WTC11 (cell line): ENCODE data around the gene TMEM178B. TPM values are rescaled to one million over a fixed set of nuclear protein-coding genes. Genes with fewer than 3 reads are reported as not detected.

Source experiments
- ATAC-seq: fragments of 200-7000 bp; cut with Tn5 transposase; 2 replicates; pipeline ENCODE4 v1.10.0; 2021; ENCODE audit warnings: mild to moderate bottlenecking, moderate library complexity
- CTCF ChIA-PET: fragments of 300-600 bp; sonication (Branson Sonifier 250); formaldehyde crosslinking; loops from one replicate; lab custom pipeline; 2021; ENCODE audit warnings: antibody characterized with exemption; lab: Charles Lee
- POLR2A ChIA-PET: fragments of 350-600 bp; sonication (Branson Sonifier 250); formaldehyde crosslinking; loops from one replicate; lab custom pipeline; 2021; ENCODE audit warnings: antibody characterized with exemption; lab: Charles Lee
- DNase-seq: peaks from one replicate; pipeline ENCODE4 v3.0.0; 2021; ENCODE audit warnings: low spot score
- H3K27ac Mint-ChIP-seq: 2 replicates; pipeline ENCODE4 v1.8.0; 2021; ENCODE audit warnings: mixed read lengths
- H3K27me3 Mint-ChIP-seq: 2 replicates; pipeline ENCODE4 v1.8.0; 2021; ENCODE audit warnings: low read depth, mild to moderate bottlenecking, moderate library complexity, mixed read lengths
- H3K36me3 Mint-ChIP-seq: 2 replicates; pipeline ENCODE4 v1.8.0; 2021; ENCODE audit warnings: mixed read lengths
- H3K4me1 Mint-ChIP-seq: 2 replicates; pipeline ENCODE4 v1.8.0; 2022; ENCODE audit warnings: mixed read lengths
- H3K4me3 Mint-ChIP-seq: 2 replicates; pipeline ENCODE4 v1.8.0; 2021; ENCODE audit warnings: mild to moderate bottlenecking, moderate library complexity, mixed read lengths
- H3K9me3 Mint-ChIP-seq: 2 replicates; pipeline ENCODE4 v1.8.0; 2021; ENCODE audit warnings: mixed read lengths
- CREB1 ChIP-seq: sonication (generic); formaldehyde crosslinking; IDR thresholded peaks from 2 replicates; pipeline ENCODE4 v1.8.0; 2023; ENCODE audit warnings: mild to moderate bottlenecking, missing genetic modification reagents
- E2F1 ChIP-seq: sonication (generic); formaldehyde crosslinking; IDR thresholded peaks from 2 replicates; pipeline ENCODE4 v1.8.0; 2022; ENCODE audit warnings: mild to moderate bottlenecking, missing genetic modification reagents
- GRHL2 ChIP-seq: fragments of 250-450 bp; sonication (Bioruptor Pico); IDR thresholded peaks from 2 replicates; pipeline ENCODE4 v1.8.0; 2022; ENCODE audit warnings: mild to moderate bottlenecking, moderate library complexity; ENCODE audit not compliant: insufficient replicate concordance, severe bottlenecking
- HMGA2 ChIP-seq: fragments of 250-450 bp; sonication (Bioruptor Pico); IDR thresholded peaks from 2 replicates; pipeline ENCODE4 v1.4.0; 2021; ENCODE audit warnings: mild to moderate bottlenecking, moderate library complexity
- IRF1 ChIP-seq: sonication (generic); formaldehyde crosslinking; IDR thresholded peaks from 2 replicates; pipeline ENCODE4 v1.8.0; 2023; ENCODE audit warnings: missing genetic modification reagents
- MLX ChIP-seq: sonication (generic); formaldehyde crosslinking; IDR thresholded peaks from 2 replicates; pipeline ENCODE4 v1.8.1; 2023; ENCODE audit warnings: mild to moderate bottlenecking, missing genetic modification reagents, moderate library complexity
- NR3C1 ChIP-seq: sonication (generic); formaldehyde crosslinking; conservative IDR thresholded peaks from 2 replicates; pipeline ENCODE4 v1.8.1; 2023; ENCODE audit warnings: low read depth, mild to moderate bottlenecking, missing genetic modification reagents
- RELA ChIP-seq: sonication (generic); formaldehyde crosslinking; IDR thresholded peaks from 2 replicates; pipeline ENCODE4 v1.8.1; 2022; ENCODE audit warnings: missing genetic modification reagents, mild to moderate bottlenecking, borderline replicate concordance
- SP1 ChIP-seq: sonication (generic); formaldehyde crosslinking; conservative IDR thresholded peaks from 2 replicates; pipeline ENCODE4 v1.8.1; 2022; ENCODE audit warnings: missing genetic modification reagents
- ZNF138 ChIP-seq: sonication (generic); formaldehyde crosslinking; conservative IDR thresholded peaks from 2 replicates; pipeline ENCODE4 v1.8.1; 2022; ENCODE audit warnings: mild to moderate bottlenecking, moderate library complexity, missing genetic modification reagents
- ZNF425 ChIP-seq: fragments of 250-450 bp; sonication (Bioruptor Pico); conservative IDR thresholded peaks from 2 replicates; pipeline ENCODE4 v1.9.0; 2021; ENCODE audit warnings: mild to moderate bottlenecking
- total RNA-seq: library from RNA; stranded (reverse); gene quantifications from 3 replicates; pipeline ENCODE4 v1.2.3, GENCODE V29; 2021
- TF ChIP-seq, protein P1 (sequence below): sonication (generic); formaldehyde crosslinking; IDR thresholded peaks from 2 replicates; pipeline ENCODE4 v1.8.1; 2023; ENCODE audit warnings: mild to moderate bottlenecking, missing genetic modification reagents, moderate library complexity
- TF ChIP-seq, protein P2 (sequence below): sonication (generic); formaldehyde crosslinking; IDR thresholded peaks from 2 replicates; pipeline ENCODE4 v1.8.0; 2022; ENCODE audit warnings: mild to moderate bottlenecking, missing genetic modification reagents
- TF ChIP-seq, protein P3 (sequence below): sonication (generic); formaldehyde crosslinking; IDR thresholded peaks from 2 replicates; pipeline ENCODE4 v1.8.0; 2023; ENCODE audit warnings: missing genetic modification reagents, mild to moderate bottlenecking, borderline replicate concordance

Gene TMEM178B
- total RNA-seq, 1 experiment from 2014 or later: 20.4 TPM

DNA sequence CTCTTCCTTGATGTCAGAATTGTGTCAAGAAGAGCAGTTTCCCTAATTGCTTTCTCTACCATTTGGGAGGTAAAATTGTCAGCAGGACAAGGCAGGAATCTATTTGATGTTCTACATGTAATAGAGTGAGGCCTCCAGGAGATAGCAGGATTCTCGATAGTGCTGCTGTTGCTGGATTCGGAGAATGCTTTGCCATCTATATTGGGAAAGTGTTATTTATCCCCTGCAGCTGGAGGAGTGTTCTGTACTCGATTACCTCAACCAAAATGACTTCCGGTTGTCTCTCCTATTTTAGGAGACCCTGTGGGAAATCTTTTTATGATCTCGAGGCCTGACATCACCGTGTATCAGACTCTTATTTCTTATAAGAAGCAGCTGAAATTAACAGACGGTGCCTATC, 217.1 kb downstream of the TMEM178B start:
- no peak for TF ChIP-seq CREB1 (CRISPR knock-in tag)
- no peak for TF ChIP-seq ZNF425
- no peak for TF ChIP-seq MLX (CRISPR knock-in tag)
- no peak for TF ChIP-seq IRF1 (CRISPR knock-in tag)
- TF ChIP-seq, protein P1, sequence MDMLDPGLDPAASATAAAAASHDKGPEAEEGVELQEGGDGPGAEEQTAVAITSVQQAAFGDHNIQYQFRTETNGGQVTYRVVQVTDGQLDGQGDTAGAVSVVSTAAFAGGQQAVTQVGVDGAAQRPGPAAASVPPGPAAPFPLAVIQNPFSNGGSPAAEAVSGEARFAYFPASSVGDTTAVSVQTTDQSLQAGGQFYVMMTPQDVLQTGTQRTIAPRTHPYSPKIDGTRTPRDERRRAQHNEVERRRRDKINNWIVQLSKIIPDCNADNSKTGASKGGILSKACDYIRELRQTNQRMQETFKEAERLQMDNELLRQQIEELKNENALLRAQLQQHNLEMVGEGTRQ: no peak
- TF ChIP-seq, protein P2, sequence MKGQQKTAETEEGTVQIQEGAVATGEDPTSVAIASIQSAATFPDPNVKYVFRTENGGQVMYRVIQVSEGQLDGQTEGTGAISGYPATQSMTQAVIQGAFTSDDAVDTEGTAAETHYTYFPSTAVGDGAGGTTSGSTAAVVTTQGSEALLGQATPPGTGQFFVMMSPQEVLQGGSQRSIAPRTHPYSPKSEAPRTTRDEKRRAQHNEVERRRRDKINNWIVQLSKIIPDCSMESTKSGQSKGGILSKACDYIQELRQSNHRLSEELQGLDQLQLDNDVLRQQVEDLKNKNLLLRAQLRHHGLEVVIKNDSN: no peak
- TF ChIP-seq RELA (CRISPR knock-in tag): no peak
- TF ChIP-seq GRHL2 (CRISPR knock-in tag): no peak
- no peak for TF ChIP-seq SP1 (CRISPR knock-in tag)
- TF ChIP-seq NR3C1 (CRISPR knock-in tag): no peak
- TF ChIP-seq, protein P3, sequence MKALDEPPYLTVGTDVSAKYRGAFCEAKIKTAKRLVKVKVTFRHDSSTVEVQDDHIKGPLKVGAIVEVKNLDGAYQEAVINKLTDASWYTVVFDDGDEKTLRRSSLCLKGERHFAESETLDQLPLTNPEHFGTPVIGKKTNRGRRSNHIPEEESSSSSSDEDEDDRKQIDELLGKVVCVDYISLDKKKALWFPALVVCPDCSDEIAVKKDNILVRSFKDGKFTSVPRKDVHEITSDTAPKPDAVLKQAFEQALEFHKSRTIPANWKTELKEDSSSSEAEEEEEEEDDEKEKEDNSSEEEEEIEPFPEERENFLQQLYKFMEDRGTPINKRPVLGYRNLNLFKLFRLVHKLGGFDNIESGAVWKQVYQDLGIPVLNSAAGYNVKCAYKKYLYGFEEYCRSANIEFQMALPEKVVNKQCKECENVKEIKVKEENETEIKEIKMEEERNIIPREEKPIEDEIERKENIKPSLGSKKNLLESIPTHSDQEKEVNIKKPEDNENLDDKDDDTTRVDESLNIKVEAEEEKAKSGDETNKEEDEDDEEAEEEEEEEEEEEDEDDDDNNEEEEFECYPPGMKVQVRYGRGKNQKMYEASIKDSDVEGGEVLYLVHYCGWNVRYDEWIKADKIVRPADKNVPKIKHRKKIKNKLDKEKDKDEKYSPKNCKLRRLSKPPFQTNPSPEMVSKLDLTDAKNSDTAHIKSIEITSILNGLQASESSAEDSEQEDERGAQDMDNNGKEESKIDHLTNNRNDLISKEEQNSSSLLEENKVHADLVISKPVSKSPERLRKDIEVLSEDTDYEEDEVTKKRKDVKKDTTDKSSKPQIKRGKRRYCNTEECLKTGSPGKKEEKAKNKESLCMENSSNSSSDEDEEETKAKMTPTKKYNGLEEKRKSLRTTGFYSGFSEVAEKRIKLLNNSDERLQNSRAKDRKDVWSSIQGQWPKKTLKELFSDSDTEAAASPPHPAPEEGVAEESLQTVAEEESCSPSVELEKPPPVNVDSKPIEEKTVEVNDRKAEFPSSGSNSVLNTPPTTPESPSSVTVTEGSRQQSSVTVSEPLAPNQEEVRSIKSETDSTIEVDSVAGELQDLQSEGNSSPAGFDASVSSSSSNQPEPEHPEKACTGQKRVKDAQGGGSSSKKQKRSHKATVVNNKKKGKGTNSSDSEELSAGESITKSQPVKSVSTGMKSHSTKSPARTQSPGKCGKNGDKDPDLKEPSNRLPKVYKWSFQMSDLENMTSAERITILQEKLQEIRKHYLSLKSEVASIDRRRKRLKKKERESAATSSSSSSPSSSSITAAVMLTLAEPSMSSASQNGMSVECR (CRISPR knock-in tag): no peak
- TF ChIP-seq, all 79 proteins: peak for 0
- no peaks in the 10 kb centered on the region for H3K27me3 Mint-ChIP-seq
- H3K4me3 Mint-ChIP-seq: no peak overlapping the region
- H3K36me3 Mint-ChIP-seq: no peaks in the 10 kb centered on the region
- H3K4me1 Mint-ChIP-seq: peaks cover 35% of the 10 kb centered on the region
- ATAC-seq (no peak), DNase-seq (no peak)
- no peak overlapping the region for H3K27ac Mint-ChIP-seq
- POLR2A ChIA-PET: no interaction called here
- no peaks in the 10 kb centered on the region for H3K9me3 Mint-ChIP-seq
- CTCF ChIA-PET: no interaction called here

- no peaks in the 10 kb centered on the region for H3K9me3 Mint-ChIP-seq
- ChIA-PET POLR2A (interaction anchor here (0.6 kb wide), 1 partner anchor 53 kb away, joined by 4 read pairs; no protein-coding TSS in a partner anchor), CTCF (interaction anchor here (1.4 kb wide), 1 partner anchor 446 kb away, joined by 6 read pairs; the partner anchor contains the start of gene SSBP1)
- no peaks in the 10 kb centered on the region for H3K36me3 Mint-ChIP-seq
- H3K27ac Mint-ChIP-seq: no peak overlapping the region
- TF ChIP-seq E2F1 (CRISPR knock-in tag) (no peak), ZNF138 (CRISPR knock-in tag) (no peak), HMGA2 (CRISPR knock-in tag) (no peak)
- TF ChIP-seq, all 79 proteins: peak for 0
- Mint-ChIP-seq H3K27me3 (no peaks in the 10 kb centered on the region), H3K4me1 (peaks cover 40% of the 10 kb centered on the region), H3K4me3 (no peak overlapping the region)
- ATAC-seq (no peak), DNase-seq (no peak)
Observed at GRCh38 chr7:141291541-141291940, 217.7 kb downstream of the TMEM178B start.
